ENCODE data around the gene OR13D1. TPM values are rescaled to one million over a fixed set of nuclear protein-coding genes. Genes with fewer than 3 reads are reported as not detected.
"Not testable (repeated sequence)": the region's sequence is repeated elsewhere in the genome, so short reads cannot be mapped to it uniquely, and the experiment has no call there.

The OR13D1 gene
- total RNA-seq, 1 donor from 2014 or later: not detected

GRCh38 chr9:104700306-104700705 lies 6.0 kb downstream of the OR13D1 start:
- no peak overlapping the region for H3K4me3 ChIP-seq
- no peak for DNase-seq (ENCODE audit: extremely low spot score in 2 of 2)
- H3K4me1 ChIP-seq: no peaks in the 10 kb centered on the region
- no peaks in the 10 kb centered on the region for H3K9me3 ChIP-seq
- intact Hi-C loops (cut with DNase I): no loop called here
- H3K27ac ChIP-seq: no peak overlapping the region
- H3K27me3 ChIP-seq: no peaks in the 10 kb centered on the region
- TF ChIP-seq CTCF (IDR thresholded peaks at IDR 0.05) (no peak), POLR2A (IDR thresholded peaks at IDR 0.05) (no peak), POLR2AphosphoS5 (IDR thresholded peaks at IDR 0.05; ENCODE audit: insufficient read depth in 1 of 2, low read depth in 1 of 2) (no peak)
- H3K36me3 ChIP-seq: no peaks in the 10 kb centered on the region

GRCh38 chr9:104708737-104709136 lies 14.4 kb downstream of the OR13D1 start:
- H3K36me3 ChIP-seq; H3K9me3 ChIP-seq; H3K27ac ChIP-seq; intact Hi-C loops (cut with DNase I); H3K4me1 ChIP-seq; H3K27me3 ChIP-seq; H3K4me3 ChIP-seq; DNase-seq (ENCODE audit: extremely low spot score in 2 of 2): not testable (repeated sequence)

GRCh38 chr9:104711604-104712003 lies 17.3 kb downstream of the OR13D1 start:
- Histone ChIP-seq H3K27me3 (no peaks in the 10 kb centered on the region), H3K4me3 (no peak overlapping the region), H3K36me3 (no peaks in the 10 kb centered on the region), H3K4me1 (no peaks in the 10 kb centered on the region), H3K9me3 (no peaks in the 10 kb centered on the region), H3K27ac (no peak overlapping the region)
- no peak for TF ChIP-seq POLR2A (IDR thresholded peaks at IDR 0.05)
- no peak for TF ChIP-seq CTCF (IDR thresholded peaks at IDR 0.05)
- no peak for TF ChIP-seq POLR2AphosphoS5 (IDR thresholded peaks at IDR 0.05; ENCODE audit: insufficient read depth in 1 of 2, low read depth in 1 of 2)
- intact Hi-C loops (cut with DNase I): no loop called here
- no peak for DNase-seq (ENCODE audit: extremely low spot score in 2 of 2)

GRCh38 chr9:104725014-104725413 lies 30.7 kb downstream of the OR13D1 start:
- intact Hi-C loops (cut with DNase I): no loop called here
- Histone ChIP-seq H3K9me3 (no peaks in the 10 kb centered on the region), H3K4me3 (no peak overlapping the region), H3K4me1 (no peaks in the 10 kb centered on the region), H3K27ac (no peak overlapping the region), H3K36me3 (no peaks in the 10 kb centered on the region), H3K27me3 (no peaks in the 10 kb centered on the region)
- no peak for TF ChIP-seq POLR2A (IDR thresholded peaks at IDR 0.05)
- TF ChIP-seq CTCF (IDR thresholded peaks at IDR 0.05): no peak
- TF ChIP-seq POLR2AphosphoS5 (IDR thresholded peaks at IDR 0.05; ENCODE audit: insufficient read depth in 1 of 2, low read depth in 1 of 2): no peak
- no peak for DNase-seq (ENCODE audit: extremely low spot score in 2 of 2)

- H3K4me1 ChIP-seq: no peaks in the 10 kb centered on the region
These were observed 44.1 kb downstream of the OR13D1 start for GRCh38 chr9:104738452-104738851.

More at GRCh38 chr9:104738452-104738851, 44.1 kb downstream of the OR13D1 start:
- no peaks in the 10 kb centered on the region for H3K36me3 ChIP-seq
- H3K4me3 ChIP-seq: no peak overlapping the region
- intact Hi-C loops (cut with DNase I): no loop called here
- DNase-seq (ENCODE audit: extremely low spot score in 2 of 2): no peak
- no peaks in the 10 kb centered on the region for H3K27me3 ChIP-seq
- no peak overlapping the region for H3K27ac ChIP-seq
- TF ChIP-seq CTCF (IDR thresholded peaks at IDR 0.05) (no peak), POLR2AphosphoS5 (IDR thresholded peaks at IDR 0.05; ENCODE audit: insufficient read depth in 1 of 2, low read depth in 1 of 2) (no peak), POLR2A (IDR thresholded peaks at IDR 0.05) (no peak)
- no peaks in the 10 kb centered on the region for H3K9me3 ChIP-seq
